GM18867 (cell line): ENCODE results near the gene FNBP1L.

Source experiments
- ATAC-seq: cut with Tn5 transposase; IDR thresholded peaks from one replicate; pipeline ENCODE4 v1.9.1; 2021; ENCODE audit warnings: mild to moderate bottlenecking, moderate library complexity; ENCODE audit not compliant: unreplicated experiment

The FNBP1L gene

DNA sequence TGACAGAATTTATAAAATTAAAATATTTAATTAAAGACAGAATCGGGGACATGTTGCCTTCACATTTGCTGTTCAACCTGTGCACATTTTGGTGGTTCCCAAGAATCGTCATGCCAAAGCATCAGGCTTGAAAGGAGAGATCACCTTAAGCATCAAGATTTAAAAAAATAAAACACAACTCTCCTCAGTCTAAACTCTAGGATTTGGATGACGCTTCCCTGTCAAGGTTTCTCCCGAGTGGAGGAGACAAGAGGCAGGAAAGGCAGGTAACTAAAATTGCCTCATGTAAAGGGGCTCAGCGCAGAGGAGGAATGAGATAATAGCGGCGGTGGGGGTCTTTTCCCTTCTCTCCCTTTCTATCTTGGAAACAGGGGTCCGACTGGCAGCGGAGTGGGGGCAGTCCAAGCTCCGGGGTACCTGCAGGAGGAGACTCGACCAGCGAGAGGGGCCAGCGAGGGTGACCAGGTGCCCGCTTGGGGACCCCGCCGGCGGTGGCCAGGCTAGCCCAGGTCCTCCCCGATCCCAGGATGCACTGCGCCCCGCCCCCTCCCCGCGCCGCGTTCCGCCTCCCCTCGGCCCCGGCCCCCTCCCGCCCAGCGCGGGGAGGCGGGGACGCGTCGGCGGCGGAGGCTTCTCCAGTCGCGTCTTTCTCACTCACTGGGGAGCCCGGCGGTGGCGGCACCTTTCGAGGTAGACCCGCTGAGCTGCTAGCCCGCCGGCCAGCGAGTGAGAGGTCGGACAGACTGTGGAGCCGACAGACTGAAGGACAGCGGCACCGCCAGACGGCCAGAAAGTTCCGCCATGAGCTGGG, at the start of gene FNBP1L:
FNBP1L (plus strand) TSS at position 638 of the 811 bp plus-strand sequence; CDS start at position 802, 164 bp downstream.
- ATAC-seq = no peak

DNA sequence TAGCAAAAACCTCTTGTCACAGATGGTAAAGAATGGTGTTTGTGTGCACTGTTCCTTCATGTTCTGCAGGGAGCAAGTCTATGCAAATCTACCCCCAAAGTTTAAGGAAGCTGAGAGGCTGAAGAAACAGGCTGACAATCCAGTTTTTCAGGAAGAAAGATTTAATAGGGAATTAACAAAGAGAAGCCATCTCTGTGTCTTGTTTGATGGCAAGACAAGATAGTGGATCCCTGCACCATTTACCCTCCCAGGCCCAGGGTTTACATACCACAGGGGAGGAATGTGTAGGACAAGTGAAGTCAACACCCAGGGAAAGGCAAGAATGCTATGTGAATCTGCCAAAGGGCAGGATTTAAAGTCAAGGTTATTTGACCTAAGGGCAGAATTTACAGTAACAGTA, 48.1 kb upstream of the FNBP1L start:
- no peak for ATAC-seq

- ATAC-seq = no peak
Measured at GRCh38 chr1:93408203-93408602, 39.7 kb upstream of the FNBP1L start.

DNA sequence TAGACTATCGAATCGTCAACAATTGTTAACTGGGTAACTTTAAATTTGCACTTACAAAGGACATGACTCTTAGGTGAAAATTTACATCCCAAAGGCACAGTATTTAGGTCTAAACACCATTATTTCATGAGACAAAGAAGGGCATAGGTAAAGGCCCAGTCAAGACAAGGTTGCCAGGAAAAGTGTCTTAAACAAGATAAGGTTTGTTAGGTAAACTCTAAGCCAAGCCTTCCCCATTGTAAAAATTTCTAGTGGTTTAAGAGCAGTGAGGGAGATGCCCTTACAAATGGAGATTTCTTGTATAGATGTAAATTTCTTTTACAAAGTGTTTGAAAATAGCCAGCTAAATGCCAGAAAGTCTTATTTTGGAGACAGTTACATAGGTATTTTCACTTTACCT, 36.9 kb upstream of the FNBP1L start:
- no peak for ATAC-seq

DNA sequence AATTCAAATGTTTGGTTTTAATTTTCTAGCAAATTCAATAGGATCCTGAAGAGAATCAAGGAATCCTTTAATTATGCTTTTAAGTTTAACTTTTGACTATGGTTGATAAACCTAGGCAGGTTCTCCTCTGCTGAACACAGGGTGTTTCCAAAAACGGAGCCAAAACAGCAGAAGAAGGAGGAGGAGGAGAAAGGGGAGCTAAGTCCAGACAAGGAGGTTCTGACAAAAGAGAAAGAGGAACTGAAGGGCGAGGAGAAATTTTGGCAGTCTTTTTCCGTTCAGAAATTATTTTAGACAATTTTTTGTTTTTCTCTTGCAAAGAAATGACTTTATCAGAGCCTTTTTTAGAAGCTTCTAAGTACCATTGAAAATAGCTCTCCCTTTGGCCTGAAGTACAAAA, 33.2 kb upstream of the FNBP1L start:
- no peak for ATAC-seq

- ATAC-seq = no peak
Measured at GRCh38 chr1:93415296-93415695, 32.6 kb upstream of the FNBP1L start.

DNA sequence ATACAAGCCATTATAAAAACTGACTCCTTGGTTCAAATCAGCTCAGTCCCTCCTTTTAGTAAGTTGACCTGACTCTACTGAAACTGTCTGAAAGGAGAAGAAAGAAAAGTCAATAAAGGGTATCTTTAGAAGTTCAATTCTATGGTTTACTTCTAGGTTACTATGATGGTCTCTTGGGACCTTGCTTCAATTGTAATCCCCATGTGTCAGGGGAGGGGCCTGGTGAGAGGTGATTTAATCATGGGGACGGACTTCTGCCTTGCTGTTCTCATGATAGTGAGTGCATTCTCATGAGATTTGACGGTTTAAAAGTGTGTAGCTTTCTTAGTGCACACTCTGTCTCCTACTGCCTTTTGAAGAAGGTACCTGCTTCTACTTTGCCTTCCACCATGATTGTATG, 31.7 kb upstream of the FNBP1L start:
- no peak for ATAC-seq

DNA sequence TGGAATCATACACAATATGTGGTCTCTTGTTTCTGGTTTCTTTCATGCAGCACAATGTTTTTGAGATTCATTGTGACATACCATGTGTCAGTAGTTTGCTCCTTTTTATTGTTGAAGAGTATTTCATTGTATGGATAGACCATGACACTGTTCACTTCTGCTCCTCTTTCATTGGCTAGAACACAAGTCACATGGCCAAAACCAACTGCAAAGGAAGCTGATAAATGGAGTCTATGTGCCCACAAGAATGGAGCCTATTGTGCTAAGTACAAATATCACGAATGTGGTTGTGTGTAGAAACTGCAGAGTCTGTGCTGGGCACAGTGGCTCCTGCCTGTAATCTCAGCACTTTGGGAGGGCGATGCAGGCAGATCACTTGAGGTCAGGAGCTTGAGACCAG, 28.6 kb upstream of the FNBP1L start:
- ATAC-seq = no peak

- ATAC-seq = no peak
Measured at GRCh38 chr1:93420400-93420799, 27.5 kb upstream of the FNBP1L start.

- no peak for ATAC-seq
Measured at GRCh38 chr1:93426181-93426580, 21.7 kb upstream of the FNBP1L start.

- ATAC-seq = no peak
Measured at GRCh38 chr1:93427656-93428055, 20.3 kb upstream of the FNBP1L start.

DNA sequence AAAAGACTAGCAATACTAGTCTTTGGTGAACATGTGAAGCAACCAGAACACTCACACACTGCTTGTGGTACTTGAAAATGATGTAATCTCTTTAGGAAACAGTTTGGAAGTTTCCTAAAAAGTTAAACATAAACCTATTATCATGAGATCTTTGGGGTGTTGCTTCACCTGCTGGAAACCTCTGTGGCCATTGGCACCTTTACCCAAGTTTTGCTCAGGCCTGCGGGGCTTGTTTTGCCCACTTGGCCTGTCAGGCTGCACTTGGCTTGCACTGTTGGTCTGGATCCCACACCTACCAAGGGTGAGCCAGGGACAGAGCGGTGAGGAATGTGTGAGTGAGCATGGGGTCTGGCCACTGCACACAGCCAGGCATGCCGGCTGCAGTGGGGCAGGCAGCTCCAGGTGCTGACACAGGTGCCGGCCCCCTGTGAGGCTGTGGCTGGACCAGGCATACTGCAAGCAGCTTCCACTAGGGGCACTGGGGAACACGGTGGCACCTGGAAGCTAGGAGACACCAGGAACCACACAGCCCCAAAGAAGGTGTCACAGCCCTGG, 14.4 kb upstream of the FNBP1L start:
- no peak for ATAC-seq

GRCh38 chr1:93434088-93434487, 13.8 kb upstream of the FNBP1L start:
- ATAC-seq = no peak

DNA sequence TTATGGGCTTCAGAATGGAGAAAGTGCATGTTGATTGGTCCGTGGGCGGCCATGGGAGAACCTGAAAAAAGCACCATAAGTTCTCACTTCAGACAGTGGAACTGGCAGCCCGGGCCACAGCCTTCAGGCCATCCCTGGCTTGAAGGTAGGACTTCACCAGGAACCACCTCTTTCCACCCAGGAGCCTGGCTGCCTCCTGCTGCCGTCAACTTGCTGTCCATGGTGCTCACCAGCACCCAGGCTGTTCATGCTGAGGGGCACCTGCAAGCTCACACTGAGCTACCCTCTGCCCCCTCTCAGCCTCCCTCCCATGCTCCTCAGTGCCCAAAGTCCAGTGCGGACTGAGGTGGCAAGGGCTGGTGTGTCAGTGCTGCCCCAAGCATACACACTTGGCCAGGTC, 12.9 kb upstream of the FNBP1L start:
- no peak for ATAC-seq

GRCh38 chr1:93435443-93435842, 12.5 kb upstream of the FNBP1L start:
- ATAC-seq = no peak

GRCh38 chr1:93436496-93436895, 11.4 kb upstream of the FNBP1L start:
- ATAC-seq = no peak

DNA sequence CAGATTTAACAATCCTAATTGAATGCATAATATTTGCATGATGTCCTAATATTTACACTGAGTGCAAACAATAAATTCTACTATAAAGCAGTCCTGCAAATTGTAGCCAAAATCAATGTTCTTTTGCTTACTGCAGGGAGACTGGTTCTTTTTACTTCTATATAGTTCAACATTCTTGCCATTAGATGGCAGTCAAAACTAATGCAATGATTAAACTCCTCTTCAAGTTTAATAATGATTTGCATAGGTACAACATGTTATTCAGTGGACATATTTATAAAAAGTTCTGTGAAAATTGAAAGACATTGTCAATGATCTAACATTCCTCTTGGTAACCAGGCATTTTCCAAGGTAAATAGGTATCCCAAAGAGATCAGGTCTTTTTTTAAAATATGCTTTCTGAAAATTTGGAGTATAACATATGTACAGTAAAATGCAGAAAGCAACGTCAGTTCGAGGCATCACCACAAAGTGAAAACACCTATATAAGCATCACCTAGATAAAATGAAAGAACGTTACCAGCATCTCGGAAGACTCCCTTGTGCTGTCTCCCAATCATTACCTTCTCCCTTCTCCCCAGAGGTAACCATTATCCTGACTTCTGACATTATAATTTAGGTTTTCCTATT, 9.8 kb upstream of the FNBP1L start:
- ATAC-seq = no peak

- no peak for ATAC-seq
Measured at GRCh38 chr1:93438716-93439115, 9.2 kb upstream of the FNBP1L start.

- ATAC-seq = no peak
Measured at GRCh38 chr1:93440272-93440671, 7.6 kb upstream of the FNBP1L start.

DNA sequence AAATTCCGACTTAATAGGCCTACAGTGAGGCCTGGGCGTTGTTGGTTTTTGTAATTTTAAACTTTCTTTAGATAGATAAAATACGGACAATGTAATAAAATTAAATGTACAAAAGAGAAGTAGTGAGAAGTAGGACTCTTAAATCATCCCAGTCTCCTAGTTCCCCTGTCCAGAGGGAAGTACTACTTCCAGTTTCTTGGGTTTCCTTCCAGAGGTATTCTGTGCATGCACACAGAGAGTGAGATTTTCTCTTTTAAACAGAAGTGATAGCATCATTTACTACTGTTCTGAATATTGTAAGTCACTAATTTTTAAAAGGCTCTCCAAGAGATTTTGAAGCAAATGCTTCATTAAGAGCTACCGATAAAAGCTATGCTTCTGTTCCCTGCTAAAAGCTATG, 7.2 kb upstream of the FNBP1L start:
- no peak for ATAC-seq

GRCh38 chr1:93441589-93441988, 6.3 kb upstream of the FNBP1L start:
- no peak for ATAC-seq

DNA sequence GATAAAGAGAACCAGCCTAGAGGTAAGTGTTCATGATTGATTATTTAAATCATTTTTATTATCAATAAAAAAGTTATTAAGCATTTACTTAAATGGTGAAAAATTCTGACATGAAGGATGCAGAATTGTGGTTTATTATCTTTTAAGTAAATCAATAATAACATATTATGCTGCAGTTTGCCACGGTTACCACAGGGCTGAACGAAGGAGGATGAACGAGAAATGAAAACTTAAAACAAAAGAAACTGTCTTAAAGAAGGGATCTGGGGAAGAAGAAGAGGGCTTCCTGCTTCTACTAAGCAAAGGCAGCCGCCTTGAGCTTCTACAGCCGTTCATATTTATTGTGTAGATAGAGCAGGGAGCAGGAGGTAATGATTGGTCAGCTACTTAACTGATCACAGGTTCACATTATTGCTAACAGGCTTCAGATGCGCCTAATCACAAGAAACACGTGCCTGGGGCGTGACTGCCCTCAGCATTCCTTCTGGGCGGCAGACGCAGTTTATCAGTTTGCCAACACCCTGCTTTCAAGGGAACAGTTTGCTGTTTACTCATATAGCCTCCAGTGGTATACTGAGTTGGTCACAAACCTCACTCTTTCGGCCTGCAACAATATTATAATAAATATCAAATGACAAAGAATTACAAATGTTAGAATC, 5.8 kb upstream of the FNBP1L start:
- no peak for ATAC-seq
